Gastrocnemius medialis (tissue), 4 donors: ENCODE measurements around the gene PRICKLE1.

Experiments used
- CTCF ChIP-seq, 5 experiments: fragments of 450-650 bp in 3 of 5; fragments of 200-600 bp in 2 of 5; sonication (generic) in 2 of 5; IDR thresholded peaks in 4 of 5; conservative IDR thresholded peaks in 1 of 5; 1 replicate in 4 of 5; 2 replicates in 1 of 5; pipeline ENCODE4 v1.5.1; 2016 to 2019; ENCODE audit warnings: antibody characterized with exemption in 5 of 5, mild to moderate bottlenecking in 3 of 5, moderate library complexity in 3 of 5
- POLR2A ChIP-seq, 2 donors: fragments of 450-650 bp; IDR thresholded peaks; one replicate each; pipeline ENCODE4 v1.6.1; 2017; ENCODE audit warnings: antibody characterized with exemption in 2 of 2, mild to moderate bottlenecking in 2 of 2, moderate library complexity in 2 of 2

- no peak for TF ChIP-seq CTCF (IDR thresholded peaks at IDR 0.05 in 4 of 5, conservative IDR thresholded peaks at IDR 0.05 in 1 of 5)
- TF ChIP-seq POLR2A (IDR thresholded peaks at IDR 0.05): no peak
These were observed 169.2 kb downstream of the PRICKLE1 start for GRCh38 chr12:42420395-42420794.
